PC-3 (cell line): ENCODE data around the gene ACADM.

ENCODE experiments used
- CTCF ChIP-seq: fragments of 300-600 bp; sonication (generic); conservative IDR thresholded peaks from 2 replicates; pipeline ENCODE4 v1.5.1; 2017; ENCODE audit warnings: antibody characterized with exemption, low read depth, mild to moderate bottlenecking, low read length
- EZH2 ChIP-seq: fragments of 300-600 bp; sonication (generic); IDR thresholded peaks from one replicate; pipeline ENCODE4 v1.6.1; 2017; ENCODE audit warnings: antibody characterized with exemption, mild to moderate bottlenecking, low read length; ENCODE audit not compliant: unreplicated experiment
- EZH2phosphoT487 ChIP-seq: fragments of 300-600 bp; sonication (generic); IDR thresholded peaks from 2 replicates; pipeline ENCODE4 v1.6.1; 2018; ENCODE audit warnings: mild to moderate bottlenecking, antibody characterized with exemption, low read length, borderline replicate concordance

GRCh38 chr1:75745276-75745675 lies 20.8 kb downstream of the ACADM start:
- no peak for TF ChIP-seq CTCF
- no peak for TF ChIP-seq EZH2
- TF ChIP-seq EZH2phosphoT487, result no peak
